HG02623 (cell line): ENCODE results near the gene CNP.

Experiments
- ATAC-seq: cut with Tn5 transposase; IDR thresholded peaks from one replicate; pipeline ENCODE4 v1.9.1; 2021; ENCODE audit warnings: moderate library complexity; ENCODE audit not compliant: unreplicated experiment

CNP gene

GRCh38 chr17:41971721-41972523, 5.3 kb downstream of the CNP start:
- no peak for ATAC-seq

GRCh38 chr17:41972571-41973407, 6.2 kb downstream of the CNP start:
- ATAC-seq: no peak

- ATAC-seq: no peak
These were observed 6.8 kb downstream of the CNP start for GRCh38 chr17:41973408-41973811.

GRCh38 chr17:41974031-41974430, 7.4 kb downstream of the CNP start:
- ATAC-seq: no peak

- no peak for ATAC-seq
These were observed 8.1 kb downstream of the CNP start for GRCh38 chr17:41974658-41975057.

- no peak for ATAC-seq
These were observed 8.8 kb downstream of the CNP start for GRCh38 chr17:41975099-41976083.

GRCh38 chr17:41976142-41976768, 9.7 kb downstream of the CNP start:
- no peak for ATAC-seq

GRCh38 chr17:41977991-41978390, 11.4 kb downstream of the CNP start:
- ATAC-seq: no peak

- no peak for ATAC-seq
These were observed 15.6 kb downstream of the CNP start for GRCh38 chr17:41982026-41982760.

- no peak for ATAC-seq
These were observed 17.9 kb downstream of the CNP start for GRCh38 chr17:41984454-41984853.

- ATAC-seq: no peak
These were observed 19.3 kb downstream of the CNP start for GRCh38 chr17:41985919-41986318.

- ATAC-seq: no peak
These were observed 20.0 kb downstream of the CNP start for GRCh38 chr17:41986634-41987033.

GRCh38 chr17:41987642-41988041, 21.0 kb downstream of the CNP start:
- no peak for ATAC-seq

- ATAC-seq: no peak
These were observed 21.8 kb downstream of the CNP start for GRCh38 chr17:41988418-41988817.

GRCh38 chr17:41989702-41990419, 23.3 kb downstream of the CNP start:
- ATAC-seq: no peak

GRCh38 chr17:41992576-41992975, 26.0 kb downstream of the CNP start:
- no peak for ATAC-seq

- no peak for ATAC-seq
These were observed 30.2 kb downstream of the CNP start for GRCh38 chr17:41996855-41997164.

GRCh38 chr17:41998497-41998896, 31.9 kb downstream of the CNP start:
- no peak for ATAC-seq

GRCh38 chr17:42000413-42001133, 34.0 kb downstream of the CNP start:
- no peak for ATAC-seq
